ENCODE measurements around the gene MYO9A.

The MYO9A gene

GRCh38 chr15:71782422-71783165 lies 335.4 kb downstream of the MYO9A start:
- DNase-seq (ENCODE audit: low spot score): no peak

- no peak for DNase-seq (ENCODE audit: low spot score)
Observed at GRCh38 chr15:71781965-71782265, 336.0 kb downstream of the MYO9A start.

GRCh38 chr15:71781179-71781964 lies 336.6 kb downstream of the MYO9A start:
- DNase-seq (ENCODE audit: low spot score): no peak

- no peak for DNase-seq (ENCODE audit: low spot score)
Observed at GRCh38 chr15:71780115-71780976, 337.6 kb downstream of the MYO9A start.

GRCh38 chr15:71779073-71779797 lies 338.7 kb downstream of the MYO9A start:
- DNase-seq (ENCODE audit: low spot score): no peak

GRCh38 chr15:71777216-71777943 lies 340.6 kb downstream of the MYO9A start:
- no peak for DNase-seq (ENCODE audit: low spot score)

GRCh38 chr15:71776304-71776703 lies 341.6 kb downstream of the MYO9A start:
- no peak for DNase-seq (ENCODE audit: low spot score)

GRCh38 chr15:71775856-71776255 lies 342.1 kb downstream of the MYO9A start:
- DNase-seq (ENCODE audit: low spot score): no peak

- DNase-seq (ENCODE audit: low spot score): no peak
Observed at GRCh38 chr15:71773206-71773859, 344.6 kb downstream of the MYO9A start.
